GM13976 (cell line): ENCODE data around the gene USB1.

Source experiments
- DNase-seq: peaks from one replicate; pipeline ENCODE4 v3.0.0; 2012; ENCODE audit warnings: low spot score
- in situ Hi-C: fragments of 300-500 bp; cut with MboI; formaldehyde crosslinking; loops from one replicate; pipeline ENCODE4 v1.12.0; 2022; ENCODE audit warnings: low sequenced_read_pairs, mixed read lengths, inconsistent platforms; ENCODE audit not compliant: unreplicated experiment
- TF ChIP-seq, protein P1 (sequence below): IDR thresholded peaks from 2 replicates; pipeline ENCODE4 v1.5.1; 2012; ENCODE audit warnings: borderline replicate concordance, mild to moderate bottlenecking; ENCODE audit not compliant: insufficient read depth; ENCODE audit errors: extremely low read depth, missing control alignments, control extremely low read depth

USB1 gene

DNA sequence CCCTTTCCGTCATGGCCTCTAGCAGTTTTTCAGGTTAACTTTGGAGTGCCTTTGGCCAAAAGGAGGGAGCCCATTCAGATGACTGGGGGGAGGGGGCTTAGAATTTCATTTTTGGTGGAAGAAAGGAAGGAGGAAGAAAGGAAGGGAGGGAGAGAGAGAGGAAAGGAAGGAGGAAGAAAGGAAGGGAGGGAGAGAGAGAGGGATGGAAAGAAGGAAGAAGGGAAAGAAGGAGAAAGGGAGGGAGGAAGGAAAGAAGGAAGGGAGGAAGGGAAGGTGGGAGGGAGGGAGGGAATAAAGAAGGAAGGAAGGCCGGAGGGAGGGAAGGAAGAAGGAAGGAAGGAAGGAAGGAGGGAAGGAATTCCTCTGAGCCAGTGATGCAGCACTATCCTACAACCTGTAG lies 50.1 kb downstream of the USB1 start:
- TF ChIP-seq, protein P1, sequence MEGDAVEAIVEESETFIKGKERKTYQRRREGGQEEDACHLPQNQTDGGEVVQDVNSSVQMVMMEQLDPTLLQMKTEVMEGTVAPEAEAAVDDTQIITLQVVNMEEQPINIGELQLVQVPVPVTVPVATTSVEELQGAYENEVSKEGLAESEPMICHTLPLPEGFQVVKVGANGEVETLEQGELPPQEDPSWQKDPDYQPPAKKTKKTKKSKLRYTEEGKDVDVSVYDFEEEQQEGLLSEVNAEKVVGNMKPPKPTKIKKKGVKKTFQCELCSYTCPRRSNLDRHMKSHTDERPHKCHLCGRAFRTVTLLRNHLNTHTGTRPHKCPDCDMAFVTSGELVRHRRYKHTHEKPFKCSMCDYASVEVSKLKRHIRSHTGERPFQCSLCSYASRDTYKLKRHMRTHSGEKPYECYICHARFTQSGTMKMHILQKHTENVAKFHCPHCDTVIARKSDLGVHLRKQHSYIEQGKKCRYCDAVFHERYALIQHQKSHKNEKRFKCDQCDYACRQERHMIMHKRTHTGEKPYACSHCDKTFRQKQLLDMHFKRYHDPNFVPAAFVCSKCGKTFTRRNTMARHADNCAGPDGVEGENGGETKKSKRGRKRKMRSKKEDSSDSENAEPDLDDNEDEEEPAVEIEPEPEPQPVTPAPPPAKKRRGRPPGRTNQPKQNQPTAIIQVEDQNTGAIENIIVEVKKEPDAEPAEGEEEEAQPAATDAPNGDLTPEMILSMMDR, result no peak

DNA sequence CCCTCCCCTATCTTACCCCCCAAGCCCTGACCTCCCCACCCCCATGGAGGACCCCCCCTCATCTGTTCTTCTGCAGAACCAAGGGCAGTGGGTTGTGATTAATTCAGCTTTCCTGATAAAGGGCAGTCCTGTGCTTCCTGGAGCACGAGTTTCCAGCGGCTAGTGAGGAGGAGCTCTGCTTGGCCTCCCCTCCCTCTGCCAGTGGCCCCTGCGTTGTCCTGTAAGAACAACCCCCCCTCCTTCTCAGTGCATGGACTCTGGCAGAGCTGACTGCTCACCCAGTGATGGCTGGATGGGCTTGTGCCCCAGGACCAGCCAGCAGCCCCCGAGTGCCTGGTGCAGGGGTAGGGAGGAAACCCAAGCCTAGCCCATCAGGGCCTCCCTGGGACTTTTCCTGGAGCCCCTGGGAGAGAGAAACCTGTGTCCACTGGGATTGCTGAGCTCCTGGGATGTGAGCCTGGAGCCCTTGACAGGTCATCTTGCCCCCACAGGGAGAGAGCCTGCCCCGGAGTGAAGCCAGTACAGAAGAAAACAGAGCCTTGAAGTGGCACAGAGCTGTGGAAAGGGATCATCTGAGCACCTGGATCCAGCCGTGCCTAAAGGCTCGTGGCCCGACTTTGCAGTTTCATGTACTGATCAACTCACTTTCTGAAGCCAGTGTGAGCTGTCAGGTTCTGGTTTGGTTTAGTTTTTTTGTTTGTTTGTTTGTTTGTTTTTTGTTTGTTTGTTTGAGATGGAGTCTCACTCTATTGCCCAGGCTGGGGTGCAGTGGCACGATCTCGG lies 50.8 kb downstream of the USB1 start:
- TF ChIP-seq, protein P1, result no peak
- in situ Hi-C loops, result no loop called here
- no peak for DNase-seq

More for the DNA sequence above, 50.1 kb downstream of the USB1 start:
- in situ Hi-C loops, result no loop called here
- DNase-seq, result no peak

DNA sequence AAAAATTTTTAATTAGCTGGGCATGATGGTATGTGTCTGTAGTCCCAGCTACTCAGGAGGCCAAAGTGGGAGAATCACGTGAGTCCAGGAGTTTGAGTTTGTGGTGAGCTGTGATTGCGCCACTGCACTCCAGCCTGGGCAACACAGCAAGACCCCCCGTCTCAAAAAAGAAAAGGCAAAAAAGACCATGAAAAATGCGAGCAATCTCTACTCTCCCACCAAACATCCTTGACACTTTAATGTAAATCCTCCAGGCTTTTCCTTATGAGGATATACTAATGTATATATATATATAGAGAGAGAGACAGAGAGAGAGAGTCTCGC lies 52.4 kb downstream of the USB1 start:
- TF ChIP-seq, protein P1, result no peak
- no peak for DNase-seq
- in situ Hi-C loops, result no loop called here

DNA sequence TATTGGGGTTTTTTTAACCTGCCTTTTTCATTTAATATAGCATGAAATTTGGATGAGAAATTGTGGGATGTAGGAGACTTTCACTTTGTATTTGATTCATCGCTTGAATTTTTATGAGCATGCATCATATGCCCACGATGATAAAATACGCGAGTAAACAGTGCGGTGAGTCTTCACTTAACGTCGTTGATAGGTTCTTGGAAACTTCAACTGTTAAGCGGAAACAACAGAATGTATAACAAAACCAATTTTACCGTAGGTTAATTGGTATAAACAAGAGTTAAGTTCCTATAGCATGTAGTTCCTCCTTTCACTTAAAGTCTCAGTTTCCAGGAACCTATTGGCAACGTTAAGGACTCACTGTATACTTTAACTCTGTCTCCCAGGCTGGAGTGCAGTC lies 53.1 kb downstream of the USB1 start:
- no peak for DNase-seq
- TF ChIP-seq, protein P1, result no peak
- in situ Hi-C loops, result no loop called here

DNA sequence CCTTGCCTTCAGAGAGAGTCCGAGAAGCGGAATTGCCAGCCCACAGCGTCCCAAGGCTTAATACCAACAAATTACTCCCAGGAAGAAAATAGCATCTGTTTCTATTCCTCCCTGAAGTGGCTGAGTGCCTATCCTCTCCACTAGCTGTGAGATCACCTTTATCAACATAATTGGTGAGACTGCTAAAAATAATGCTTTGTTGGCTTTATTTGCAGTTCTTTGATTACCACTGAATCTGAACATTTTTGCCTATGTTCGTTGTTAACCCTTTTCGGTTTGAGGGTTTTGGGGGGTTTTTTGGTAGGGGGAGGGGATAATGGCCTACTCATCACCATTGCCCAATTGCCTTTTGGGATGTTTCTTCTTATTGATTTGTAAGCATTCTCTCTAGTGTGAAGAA lies 55.4 kb downstream of the USB1 start:
- no peak for DNase-seq
- in situ Hi-C loops, result no loop called here
- TF ChIP-seq, protein P1, result no peak

DNA sequence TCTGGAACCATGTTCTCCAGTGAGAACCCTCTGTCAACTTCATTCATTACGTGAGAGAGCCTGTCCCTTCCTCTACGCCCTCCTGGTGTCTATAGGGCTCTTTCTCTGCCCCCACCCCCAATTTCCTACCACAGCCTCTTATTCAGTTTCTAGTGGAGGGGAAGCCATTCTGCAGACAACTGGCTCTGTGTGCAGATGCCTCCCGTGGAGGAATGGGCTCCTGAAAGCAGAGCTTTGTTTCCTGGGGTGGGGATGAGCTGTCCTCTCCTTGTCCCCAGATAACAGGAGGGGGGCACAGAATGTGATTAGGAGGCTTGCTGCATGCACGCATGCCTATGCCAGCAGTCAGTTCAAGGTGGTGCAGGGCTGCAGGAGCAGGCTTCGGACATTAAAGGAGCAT lies 55.9 kb downstream of the USB1 start:
- DNase-seq, result no peak
- in situ Hi-C loops, result no loop called here
- TF ChIP-seq, protein P1, result no peak
